A673 (cell line): ENCODE data around the gene PCLO.
"Not testable (repeated sequence)": the region's sequence is repeated elsewhere in the genome, so short reads cannot be mapped to it uniquely, and the experiment has no call there.

ENCODE experiments used
- CTCF ChIP-seq: fragments of 300-800, 200-600 bp; sonication (generic); conservative IDR thresholded peaks from 2 replicates; pipeline ENCODE4 v1.5.1; 2017; ENCODE audit warnings: low read depth, mild to moderate bottlenecking, antibody characterized with exemption, low read length, moderate library complexity, mixed read lengths
- EZH2 ChIP-seq: fragments of 200-600 bp; sonication (generic); IDR thresholded peaks from 2 replicates; pipeline ENCODE4 v1.6.1; 2017; ENCODE audit warnings: borderline replicate concordance, low read depth, mild to moderate bottlenecking, mixed read lengths, antibody characterized with exemption, low read length; ENCODE audit not compliant: poor library complexity, severe bottlenecking

- TF ChIP-seq CTCF, EZH2: not testable (repeated sequence)
Measured at GRCh38 chr7:82901098-82901497, 261.6 kb downstream of the PCLO start.
